Gastrocnemius medialis (tissue), 4 donors: Measurements from ENCODE around the gene ZBTB7A. TPM values are rescaled to one million over a fixed set of nuclear protein-coding genes. Genes with fewer than 3 reads are reported as not detected.

Experiments
- ATAC-seq, 2 donors: fragments of 150-250 bp; one replicate each; pipeline ENCODE4 v1.9.1; 2016
- DNase-seq, 2 donors: peaks; one replicate each; pipeline ENCODE4 v3.0.0-alpha.2; 2019
- H3K27ac ChIP-seq, 4 donors: fragments of 200-600 bp; sonication (generic); 1 replicate in 1 of 4; 2 replicates in 3 of 4; pipeline ENCODE4 v1.5.1; 2016 to 2018; ENCODE audit warnings: mild to moderate bottlenecking in 2 of 4, moderate library complexity in 1 of 4
- H3K27me3 ChIP-seq, 3 donors: fragments of 200-600 bp; sonication (generic) in 2 of 3; 1 replicate in 1 of 3; 2 replicates in 2 of 3; pipeline versions ENCODE4 v1.5.1 to v1.6.0; 2016 to 2019; ENCODE audit warnings: mild to moderate bottlenecking in 1 of 3, moderate library complexity in 1 of 3
- H3K36me3 ChIP-seq, 2 donors: fragments of 200-600 bp; sonication (generic) in 1 of 2; one replicate each; pipeline ENCODE4 v1.5.1; 2017 to 2018
- H3K4me1 ChIP-seq, 2 donors: fragments of 200-600 bp; sonication (generic) in 1 of 2; one replicate each; pipeline ENCODE4 v1.5.1; 2016 to 2017; ENCODE audit warnings: mild to moderate bottlenecking in 2 of 2
- H3K4me3 ChIP-seq, 4 donors: fragments of 200-600 bp; sonication (generic) in 3 of 4; 1 replicate in 1 of 4; 2 replicates in 3 of 4; pipeline ENCODE4 v1.5.1; 2016 to 2019; ENCODE audit warnings: mild to moderate bottlenecking in 2 of 4
- H3K9me3 ChIP-seq, 3 donors: fragments of 200-600 bp; sonication (generic) in 2 of 3; 1 replicate in 1 of 3; 2 replicates in 2 of 3; pipeline ENCODE4 v1.5.1; 2016 to 2019
- CTCF ChIP-seq, 5 experiments: fragments of 450-650 bp in 3 of 5; fragments of 200-600 bp in 2 of 5; sonication (generic) in 2 of 5; IDR thresholded peaks in 4 of 5; conservative IDR thresholded peaks in 1 of 5; 1 replicate in 4 of 5; 2 replicates in 1 of 5; pipeline ENCODE4 v1.5.1; 2016 to 2019; ENCODE audit warnings: antibody characterized with exemption in 5 of 5, mild to moderate bottlenecking in 3 of 5, moderate library complexity in 3 of 5
- POLR2A ChIP-seq, 2 donors: fragments of 450-650 bp; IDR thresholded peaks; one replicate each; pipeline ENCODE4 v1.6.1; 2017; ENCODE audit warnings: antibody characterized with exemption in 2 of 2, mild to moderate bottlenecking in 2 of 2, moderate library complexity in 2 of 2
- in situ Hi-C, 4 donors: fragments of 200-750 bp; cut with MboI; loops; one replicate each; pipeline versions ENCODE4 v1.15.0 to v1.8.0; 2017; ENCODE audit warnings: low sequenced_read_pairs in 4 of 4
- intact Hi-C: fragments of 100-400 bp; cut with DNase I; formaldehyde crosslinking; loops from one replicate; pipeline ENCODE4 v1.15.1; 2023; ENCODE audit warnings: low total_unique reads
- total RNA-seq, 4 donors: library from RNA; depleted of rRNA; stranded (reverse); fragments of >200 nt; gene quantifications; one replicate each; pipeline versions ENCODE4 v1.1.0 to v1.2.3, GENCODE V29; 2016

ZBTB7A gene
- total RNA-seq, 4 donors from 2014 or later, result 50.0 to 104 (median 91.9) TPM

DNA sequence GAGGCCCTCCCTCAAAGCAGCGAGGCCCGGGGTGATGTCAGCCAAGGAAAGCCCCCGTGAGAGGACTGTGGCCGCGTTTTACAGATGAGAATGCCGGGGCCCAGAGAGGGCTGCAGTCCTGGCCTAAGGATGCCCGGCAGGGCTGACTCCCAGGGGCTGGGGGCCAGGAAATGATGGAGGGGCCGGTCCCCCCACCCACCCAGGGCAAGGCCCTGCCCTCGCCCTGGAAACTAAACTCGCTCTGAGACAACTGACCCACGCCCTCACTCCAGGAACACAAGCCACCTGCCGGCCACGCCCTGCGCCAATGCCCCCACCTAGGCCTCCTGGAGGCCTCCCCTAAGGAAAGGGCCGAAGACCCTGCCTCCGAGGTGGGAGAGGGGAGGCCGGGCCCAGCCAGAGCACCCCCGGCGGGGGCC is 7.2 kb downstream of the ZBTB7A start:
- in situ Hi-C loops (no loop called here), intact Hi-C loops (no loop called here)
- no peak for TF ChIP-seq CTCF (IDR thresholded peaks at IDR 0.05 in 4 of 5, conservative IDR thresholded peaks at IDR 0.05 in 1 of 5)
- DNase-seq, result peak in 1 of 2 donors; percentile 60
- ATAC-seq, result no peak
- no peaks in the 10 kb centered on the region for H3K9me3 ChIP-seq
- H3K27ac ChIP-seq, result peak overlapping the region; percentile 99 to 100 (median 100)
- peaks cover 59 to 63% of the 10 kb centered on the region in 2 donors for H3K4me1 ChIP-seq
- H3K36me3 ChIP-seq, result peaks cover 0 to 8% of the 10 kb centered on the region in 2 donors
- no peaks in the 10 kb centered on the region for H3K27me3 ChIP-seq
- H3K4me3 ChIP-seq, result peak overlapping the region; percentile 50 to 70 (median 56)

DNA sequence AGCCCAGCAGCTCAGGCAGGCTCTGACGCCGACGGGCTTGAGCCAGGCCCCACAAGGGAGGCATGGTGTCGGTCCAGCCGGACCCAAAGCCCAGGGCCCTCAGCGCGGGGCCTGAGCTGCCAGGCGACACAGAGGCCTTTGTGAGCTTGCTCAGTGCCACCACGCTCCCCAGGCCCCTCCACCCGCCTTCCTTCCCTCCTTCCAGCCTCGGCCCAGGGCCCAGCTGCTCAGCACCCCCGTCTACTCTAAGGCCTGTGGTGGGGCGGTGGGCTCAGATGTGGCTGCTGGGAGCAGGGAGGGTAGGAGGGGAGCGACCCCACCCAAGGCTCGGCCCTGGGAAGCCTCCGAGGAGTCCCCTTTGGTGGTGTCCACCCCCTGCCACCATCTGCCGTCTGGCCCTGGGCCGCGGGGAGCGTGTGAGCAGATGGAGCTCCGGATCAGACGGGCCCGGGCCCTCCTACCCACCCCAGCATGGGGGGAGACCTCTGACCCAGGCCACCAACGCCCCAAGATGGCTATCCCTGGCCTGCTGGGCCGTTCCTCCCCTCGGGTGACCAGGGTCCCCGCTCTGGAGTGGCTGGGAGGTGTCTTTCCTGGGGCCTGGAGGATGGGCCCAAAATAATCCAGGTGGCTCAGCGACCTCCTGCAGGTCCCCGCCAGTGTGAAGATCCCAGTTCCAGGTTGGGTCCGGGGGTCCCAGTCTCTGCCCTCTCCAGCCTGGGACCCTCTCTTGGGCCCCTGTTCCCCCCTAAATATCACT is 7.8 kb downstream of the ZBTB7A start:
- in situ Hi-C loops (no loop called here), intact Hi-C loops (no loop called here)
- Histone ChIP-seq H3K4me3 (peak overlapping the region; percentile 50 to 70 (median 56)), H3K27ac (peak overlapping the region; percentile 99 to 100 (median 100)), H3K9me3 (no peaks in the 10 kb centered on the region), H3K27me3 (no peaks in the 10 kb centered on the region), H3K36me3 (peaks cover 0 to 12% of the 10 kb centered on the region in 2 donors), H3K4me1 (peaks cover 59 to 63% of the 10 kb centered on the region in 2 donors)
- DNase-seq (peak in 1 of 2 donors; percentile 33), ATAC-seq (peak; percentile 6 to 12)
- TF ChIP-seq POLR2A (IDR thresholded peaks at IDR 0.05), result no peak
- TF ChIP-seq CTCF (IDR thresholded peaks at IDR 0.05 in 4 of 5, conservative IDR thresholded peaks at IDR 0.05 in 1 of 5), result no peak

GRCh38 chr19:4057931-4058692 is 8.6 kb downstream of the ZBTB7A start:
- intact Hi-C loops, result no loop called here
- Histone ChIP-seq H3K27ac (peak overlapping the region; percentile 99 to 100 (median 100)), H3K4me3 (peak overlapping the region; percentile 50 to 70 (median 56)), H3K36me3 (peaks cover 0 to 19% of the 10 kb centered on the region in 2 donors), H3K27me3 (no peaks in the 10 kb centered on the region), H3K9me3 (no peaks in the 10 kb centered on the region), H3K4me1 (peaks cover 55% of the 10 kb centered on the region in 2 donors)
- DNase-seq (peak; percentile 81 to 95), ATAC-seq (peak; percentile 71 to 75)
- in situ Hi-C loops, result no loop called here
- TF ChIP-seq POLR2A (IDR thresholded peaks at IDR 0.05) (peak; percentile 54 to 56), CTCF (IDR thresholded peaks at IDR 0.05 in 4 of 5, conservative IDR thresholded peaks at IDR 0.05 in 1 of 5) (peak in 2 of 5 experiments; percentile 26 to 31)

DNA sequence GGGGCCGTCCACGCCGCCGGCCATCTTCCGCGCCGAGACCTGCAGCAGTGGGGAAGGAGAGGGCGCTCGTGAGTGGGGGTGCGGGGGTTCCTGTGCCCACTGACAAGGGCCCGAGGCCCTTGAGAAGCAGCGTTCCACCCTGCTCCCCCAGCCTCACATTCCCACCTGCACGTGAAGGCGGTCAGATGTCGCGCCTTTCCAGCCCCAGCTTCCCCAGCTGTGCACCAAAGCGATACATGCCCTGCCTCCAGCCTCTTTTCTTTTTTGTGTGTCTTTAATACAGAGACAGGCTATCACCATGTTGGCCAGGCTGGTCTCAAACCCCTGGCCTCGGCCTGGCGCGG is 11.5 kb downstream of the ZBTB7A start:
- TF ChIP-seq CTCF (IDR thresholded peaks at IDR 0.05 in 4 of 5, conservative IDR thresholded peaks at IDR 0.05 in 1 of 5) (no peak), POLR2A (IDR thresholded peaks at IDR 0.05) (no peak)
- peaks cover 0 to 25% of the 10 kb centered on the region in 2 donors for H3K36me3 ChIP-seq
- ATAC-seq (no peak), DNase-seq (no peak)
- no peak overlapping the region for H3K27ac ChIP-seq
- no peaks in the 10 kb centered on the region for H3K9me3 ChIP-seq
- intact Hi-C loops (no loop called here), in situ Hi-C loops (no loop called here)
- peaks cover 45 to 47% of the 10 kb centered on the region in 2 donors for H3K4me1 ChIP-seq
- H3K4me3 ChIP-seq, result no peak overlapping the region
- H3K27me3 ChIP-seq, result no peaks in the 10 kb centered on the region
